Endodermal cell (in vitro differentiated cells): ENCODE data around the gene PRELID3B. TPM values are rescaled to one million over a fixed set of nuclear protein-coding genes. Genes with fewer than 3 reads are reported as not detected.

Source experiments
- DNase-seq: peaks from one replicate; pipeline ENCODE4 v3.0.0-alpha.2; 2017
- H3K27ac ChIP-seq: 2 replicates; pipeline ENCODE4 v1.5.1; 2013; ENCODE audit warnings: mild to moderate bottlenecking, low read depth, low read length, moderate library complexity
- H3K27me3 ChIP-seq: 2 replicates; pipeline ENCODE4 v1.6.1; 2013; ENCODE audit warnings: mild to moderate bottlenecking, low read length, moderate library complexity; ENCODE audit not compliant: insufficient read depth, control insufficient read depth, poor library complexity, severe bottlenecking
- H3K36me3 ChIP-seq: 2 replicates; pipeline ENCODE4 v1.7.0; 2013; ENCODE audit warnings: mild to moderate bottlenecking, low read length, moderate library complexity; ENCODE audit not compliant: control insufficient read depth, insufficient read depth
- H3K4me1 ChIP-seq: one replicate; pipeline ENCODE4 v1.7.0; 2013; ENCODE audit warnings: low read length; ENCODE audit not compliant: control insufficient read depth, insufficient read depth
- H3K4me3 ChIP-seq: 2 replicates; pipeline ENCODE4 v1.5.1; 2013; ENCODE audit warnings: mild to moderate bottlenecking, low read length, moderate library complexity
- H3K9ac ChIP-seq: 2 replicates; pipeline ENCODE4 v1.6.1; 2013; ENCODE audit warnings: mild to moderate bottlenecking, low read length, moderate library complexity; ENCODE audit not compliant: poor library complexity, severe bottlenecking; ENCODE audit errors: extremely low read depth
- H3K9me3 ChIP-seq: 2 replicates; pipeline ENCODE4 v1.6.1; 2013; ENCODE audit warnings: mild to moderate bottlenecking, low read length, moderate library complexity; ENCODE audit not compliant: control insufficient read depth
- H3K27ac Mint-ChIP-seq: 2 replicates; pipeline ENCODE4 v1.8.0; 2020; ENCODE audit warnings: mixed read lengths
- H3K27me3 Mint-ChIP-seq: 2 replicates; pipeline ENCODE4 v1.8.0; 2021; ENCODE audit warnings: mild to moderate bottlenecking, mixed read lengths; ENCODE audit not compliant: insufficient read depth
- H3K36me3 Mint-ChIP-seq: 2 replicates; pipeline ENCODE4 v1.8.0; 2020; ENCODE audit warnings: low read depth, mixed read lengths
- H3K4me1 Mint-ChIP-seq: 2 replicates; pipeline ENCODE4 v1.8.0; 2020; ENCODE audit warnings: mixed read lengths
- H3K4me3 Mint-ChIP-seq: 2 replicates; pipeline ENCODE4 v1.8.0; 2020; ENCODE audit warnings: mild to moderate bottlenecking, moderate library complexity, mixed read lengths
- H3K9me3 Mint-ChIP-seq: 2 replicates; pipeline ENCODE4 v1.8.0; 2020; ENCODE audit warnings: mild to moderate bottlenecking, mixed read lengths
- CTCF ChIP-seq: fragments of 200-600 bp; sonication (generic); conservative IDR thresholded peaks from 2 replicates; pipeline ENCODE4 v1.5.0; 2021; ENCODE audit warnings: antibody characterized with exemption, mild to moderate bottlenecking
- WGBS, 2 experiments: methylation state at CpG; one replicate each; pipeline versions ENCODE4 v1.1.5 to v1.1.7; 2013; ENCODE audit warnings: missing lambda C conversion rate in 2 of 2, mixed read lengths in 1 of 2; ENCODE audit not compliant: insufficient coverage in 1 of 2, insufficient read length in 1 of 2; 5-methylcytosine and 5-hydroxymethylcytosine counted together
- total RNA-seq, 2 donors: library from RNA; stranded (reverse); fragmentation: NEBNext Ultra II Directional in 1 of 2; extraction: Animal tissue kit (Norgen Biotek cat#: 25700) in 1 of 2; gene quantifications; 2 replicates in 1 of 2; 3 replicates in 1 of 2; pipeline ENCODE4 v1.2.1, GENCODE V29; 2021

Gene PRELID3B
- total RNA-seq, 2 donors from 2014 or later = 48.6 to 50.8 TPM

GRCh38 chr20:59001449-59002171, 41.0 kb downstream of the PRELID3B start:
- Mint-ChIP-seq H3K27ac (no peak overlapping the region), H3K9me3 (no peaks in the 10 kb centered on the region), H3K4me1 (peaks cover 2% of the 10 kb centered on the region), H3K4me3 (no peak overlapping the region), H3K27me3 (peaks cover 2% of the 10 kb centered on the region), H3K36me3 (peaks cover 52% of the 10 kb centered on the region)
- DNase-seq = no peak
- H3K9ac ChIP-seq = no peak overlapping the region
- WGBS, 2 experiments = 92 to 98% methylated on average over 18 to 27 of the region's 27 CpGs
- no peak overlapping the region for H3K27ac ChIP-seq
- no peaks in the 10 kb centered on the region for H3K4me1 ChIP-seq
- peaks cover 9% of the 10 kb centered on the region for H3K36me3 ChIP-seq
- no peaks in the 10 kb centered on the region for H3K27me3 ChIP-seq
- no peak for TF ChIP-seq CTCF
- no peak overlapping the region for H3K4me3 ChIP-seq
- H3K9me3 ChIP-seq = no peaks in the 10 kb centered on the region

GRCh38 chr20:59001068-59001448, 41.5 kb downstream of the PRELID3B start:
- Histone ChIP-seq H3K27me3 (no peaks in the 10 kb centered on the region), H3K36me3 (peaks cover 15% of the 10 kb centered on the region), H3K4me1 (no peaks in the 10 kb centered on the region), H3K4me3 (no peak overlapping the region), H3K9ac (no peak overlapping the region), H3K27ac (no peak overlapping the region), H3K9me3 (no peaks in the 10 kb centered on the region)
- no peak for TF ChIP-seq CTCF
- Mint-ChIP-seq H3K27me3 (peaks cover 2% of the 10 kb centered on the region), H3K4me1 (no peaks in the 10 kb centered on the region), H3K4me3 (no peak overlapping the region), H3K36me3 (peaks cover 57% of the 10 kb centered on the region), H3K9me3 (no peaks in the 10 kb centered on the region), H3K27ac (no peak overlapping the region)
- DNase-seq = no peak
- WGBS, 2 experiments = 93 to 100% methylated on average over 3 to 13 of the region's 13 CpGs

GRCh38 chr20:59000326-59000725, 42.3 kb downstream of the PRELID3B start:
- TF ChIP-seq CTCF = no peak
- Histone ChIP-seq H3K9me3 (no peaks in the 10 kb centered on the region), H3K27ac (no peak overlapping the region), H3K4me3 (no peak overlapping the region), H3K9ac (no peak overlapping the region), H3K4me1 (no peaks in the 10 kb centered on the region), H3K36me3 (peaks cover 20% of the 10 kb centered on the region), H3K27me3 (no peaks in the 10 kb centered on the region)
- H3K27ac Mint-ChIP-seq = no peak overlapping the region
- no peaks in the 10 kb centered on the region for H3K9me3 Mint-ChIP-seq
- no peak overlapping the region for H3K4me3 Mint-ChIP-seq
- peaks cover 2% of the 10 kb centered on the region for H3K27me3 Mint-ChIP-seq
- no peaks in the 10 kb centered on the region for H3K4me1 Mint-ChIP-seq
- H3K36me3 Mint-ChIP-seq = peaks cover 64% of the 10 kb centered on the region
- WGBS, 2 experiments = 73% methylated on average over 3 of the region's 3 CpGs; no CpG with 5 or more reads in 1 of the 2 experiments
- no peak for DNase-seq
